HCT116 (cell line): ENCODE results near the gene SPACA9.

Experiments
- CTCF ChIP-seq, 3 experiments: fragments of 200-600 bp in 1 of 3; sonication (generic) in 1 of 3; IDR thresholded peaks in 2 of 3; conservative IDR thresholded peaks in 1 of 3; 2 replicates each; pipeline ENCODE4 v1.5.1; 2012 to 2017; ENCODE audit warnings: low read depth in 2 of 3, low read length in 2 of 3, antibody characterized with exemption in 1 of 3, borderline replicate concordance in 1 of 3, control low read depth in 1 of 3, mild to moderate bottlenecking in 1 of 3, mixed read lengths in 1 of 3, mixed run types in 1 of 3, moderate library complexity in 1 of 3; ENCODE audit not compliant: insufficient read depth in 1 of 3
- POLR2A ChIP-seq: IDR thresholded peaks from 2 replicates; pipeline ENCODE4 v1.7.0; 2011; ENCODE audit warnings: borderline replicate concordance; ENCODE audit not compliant: insufficient read depth, insufficient read length; ENCODE audit errors: extremely low read depth
- SRF ChIP-seq: IDR thresholded peaks from 2 replicates; pipeline ENCODE4 v1.6.1; 2012; ENCODE audit warnings: low read depth
- TF ChIP-seq, protein P1 (sequence below): IDR thresholded peaks from 2 replicates; pipeline ENCODE4 v1.6.1; 2012; ENCODE audit warnings: low read depth

- TF ChIP-seq, protein P1, sequence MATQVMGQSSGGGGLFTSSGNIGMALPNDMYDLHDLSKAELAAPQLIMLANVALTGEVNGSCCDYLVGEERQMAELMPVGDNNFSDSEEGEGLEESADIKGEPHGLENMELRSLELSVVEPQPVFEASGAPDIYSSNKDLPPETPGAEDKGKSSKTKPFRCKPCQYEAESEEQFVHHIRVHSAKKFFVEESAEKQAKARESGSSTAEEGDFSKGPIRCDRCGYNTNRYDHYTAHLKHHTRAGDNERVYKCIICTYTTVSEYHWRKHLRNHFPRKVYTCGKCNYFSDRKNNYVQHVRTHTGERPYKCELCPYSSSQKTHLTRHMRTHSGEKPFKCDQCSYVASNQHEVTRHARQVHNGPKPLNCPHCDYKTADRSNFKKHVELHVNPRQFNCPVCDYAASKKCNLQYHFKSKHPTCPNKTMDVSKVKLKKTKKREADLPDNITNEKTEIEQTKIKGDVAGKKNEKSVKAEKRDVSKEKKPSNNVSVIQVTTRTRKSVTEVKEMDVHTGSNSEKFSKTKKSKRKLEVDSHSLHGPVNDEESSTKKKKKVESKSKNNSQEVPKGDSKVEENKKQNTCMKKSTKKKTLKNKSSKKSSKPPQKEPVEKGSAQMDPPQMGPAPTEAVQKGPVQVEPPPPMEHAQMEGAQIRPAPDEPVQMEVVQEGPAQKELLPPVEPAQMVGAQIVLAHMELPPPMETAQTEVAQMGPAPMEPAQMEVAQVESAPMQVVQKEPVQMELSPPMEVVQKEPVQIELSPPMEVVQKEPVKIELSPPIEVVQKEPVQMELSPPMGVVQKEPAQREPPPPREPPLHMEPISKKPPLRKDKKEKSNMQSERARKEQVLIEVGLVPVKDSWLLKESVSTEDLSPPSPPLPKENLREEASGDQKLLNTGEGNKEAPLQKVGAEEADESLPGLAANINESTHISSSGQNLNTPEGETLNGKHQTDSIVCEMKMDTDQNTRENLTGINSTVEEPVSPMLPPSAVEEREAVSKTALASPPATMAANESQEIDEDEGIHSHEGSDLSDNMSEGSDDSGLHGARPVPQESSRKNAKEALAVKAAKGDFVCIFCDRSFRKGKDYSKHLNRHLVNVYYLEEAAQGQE, result no peak
- no peak for TF ChIP-seq POLR2A
- no peak for TF ChIP-seq SRF
- no peak for TF ChIP-seq CTCF (IDR thresholded peaks at IDR 0.05 in 2 of 3, conservative IDR thresholded peaks at IDR 0.05 in 1 of 3; ENCODE audit: borderline replicate concordance in 1 of 3, insufficient read depth in 1 of 3, low read depth in 2 of 3, low read length in 2 of 3)
Measured at GRCh38 chr9:132869266-132869665, 9.4 kb upstream of the SPACA9 start.
